Measurements from ENCODE around the gene SPATA31D1. TPM values are rescaled to one million over a fixed set of nuclear protein-coding genes. Genes with fewer than 3 reads are reported as not detected.
"Not testable (repeated sequence)": the region's sequence is repeated elsewhere in the genome, so short reads cannot be mapped to it uniquely, and the experiment has no call there.

SPATA31D1 gene
- total RNA-seq (not detected in 2 replicates), polyA plus RNA-seq (not detected in 2 replicates), polyA minus RNA-seq (ENCODE audit: low replicate concordance) (not detected in 2 replicates)
- not detected in 2 replicates for polyA plus RNA-seq (2012)

DNA sequence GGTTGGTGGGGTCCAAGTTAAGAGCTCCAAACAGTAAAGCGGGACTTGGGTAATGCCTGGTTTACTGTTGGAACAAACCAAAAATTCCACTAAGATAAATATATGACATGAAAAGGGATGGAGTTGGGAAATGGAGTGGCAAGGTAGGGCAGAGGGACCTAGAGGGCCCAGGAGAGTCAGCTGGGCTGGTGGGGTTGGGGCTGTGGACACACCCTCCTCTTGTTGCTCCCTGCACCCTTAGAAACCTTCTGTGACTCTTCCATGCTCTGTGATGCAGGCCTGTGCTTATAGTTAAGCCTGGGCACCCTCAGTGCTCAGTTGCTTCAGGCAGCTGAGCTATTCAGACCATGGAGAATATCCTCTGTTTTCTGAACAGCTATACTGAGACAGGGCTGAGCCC, at the start of gene SPATA31D1:
Gene SPATA31D1, plus strand, starts transcription at position 301 of the 400 bp plus-strand sequence. Its CDS starts 47 bp downstream, at position 348.
- H3K4me3 ChIP-seq (replicated peaks in 1 of 4; ENCODE audit: control extremely low read depth in 1 of 4, insufficient read depth in 1 of 4, low read depth in 3 of 4, low read length in 4 of 4); H3K27ac ChIP-seq (ENCODE audit: insufficient read depth, low read length); H3K4me2 ChIP-seq (ENCODE audit: extremely low read depth, insufficient read depth, low read length); H3K27me3 ChIP-seq (ENCODE audit: control insufficient read depth, insufficient read depth, low read length); H2AFZ ChIP-seq (ENCODE audit: low read length); H3K36me3 ChIP-seq (ENCODE audit: control insufficient read depth, insufficient read depth, low read length); DNase-seq (ENCODE audit: low read depth in 2 of 2); H3K4me1 ChIP-seq (ENCODE audit: control insufficient read depth, extremely low read depth, insufficient read depth, low read length); H4K20me1 ChIP-seq (ENCODE audit: control insufficient read depth, extremely low read depth, insufficient read depth, low read length); H3K9ac ChIP-seq (ENCODE audit: insufficient read depth, low read length); H3K9me3 ChIP-seq (ENCODE audit: control insufficient read depth, insufficient read depth, low read depth, low read length); H3K79me2 ChIP-seq (ENCODE audit: control insufficient read depth, insufficient read depth, low read length): not testable (repeated sequence)

DNA sequence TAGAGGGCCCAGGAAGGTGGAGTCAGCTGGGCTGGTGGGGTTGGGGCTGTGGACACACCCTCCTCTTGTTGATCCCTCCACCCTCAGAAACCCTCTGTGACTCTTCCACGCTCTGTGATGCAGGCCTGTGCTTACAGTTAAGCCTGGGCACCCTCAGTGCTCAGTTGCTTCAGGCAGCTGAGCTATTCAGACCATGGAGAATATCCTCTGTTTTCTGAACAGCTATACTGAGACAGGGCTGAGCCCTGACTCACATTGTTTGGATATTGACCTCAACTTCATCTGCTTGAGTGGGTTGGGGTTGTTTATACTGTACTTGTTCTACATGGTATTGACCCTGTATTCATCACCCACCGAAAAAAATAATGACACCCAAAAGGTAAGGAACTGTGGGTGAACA, 45.2 kb upstream of the SPATA31D1 start, which contains the start of gene SPATA31D3:
Gene SPATA31D3, plus strand, starts transcription at position 108 of the 400 bp plus-strand sequence. Its CDS starts 86 bp downstream, at position 194.
- H3K4me2 ChIP-seq (ENCODE audit: extremely low read depth, insufficient read depth, low read length); H3K9ac ChIP-seq (ENCODE audit: insufficient read depth, low read length); H3K79me2 ChIP-seq (ENCODE audit: control insufficient read depth, insufficient read depth, low read length); H3K4me1 ChIP-seq (ENCODE audit: control insufficient read depth, extremely low read depth, insufficient read depth, low read length); H2AFZ ChIP-seq (ENCODE audit: low read length); H3K27ac ChIP-seq (ENCODE audit: insufficient read depth, low read length); H4K20me1 ChIP-seq (ENCODE audit: control insufficient read depth, extremely low read depth, insufficient read depth, low read length); H3K36me3 ChIP-seq (ENCODE audit: control insufficient read depth, insufficient read depth, low read length); H3K4me3 ChIP-seq (replicated peaks in 1 of 4; ENCODE audit: control extremely low read depth in 1 of 4, insufficient read depth in 1 of 4, low read depth in 3 of 4, low read length in 4 of 4); DNase-seq (ENCODE audit: low read depth in 2 of 2); H3K27me3 ChIP-seq (ENCODE audit: control insufficient read depth, insufficient read depth, low read length); H3K9me3 ChIP-seq (ENCODE audit: control insufficient read depth, insufficient read depth, low read depth, low read length): not testable (repeated sequence)

DNA sequence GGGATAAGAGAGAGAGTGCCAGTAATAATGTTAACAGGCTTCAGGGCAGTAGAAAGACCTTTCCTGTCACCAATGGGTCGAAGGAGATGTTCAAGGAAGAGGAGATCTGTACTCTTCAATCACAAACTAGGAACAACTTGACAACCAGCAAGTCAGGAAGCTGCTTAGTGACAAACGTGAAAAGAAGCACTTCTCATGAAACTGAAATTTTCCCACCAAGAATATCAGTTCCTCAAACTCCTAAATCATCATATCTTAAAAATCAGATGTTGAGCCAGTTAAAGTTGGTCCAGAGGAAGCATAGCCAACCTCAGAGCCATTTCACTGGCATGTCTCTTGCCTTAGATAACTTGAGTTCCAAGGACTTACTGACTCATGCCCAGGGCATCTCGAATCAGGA, 39.9 kb upstream of the SPATA31D1 start:
- not testable (repeated sequence) for DNase-seq (ENCODE audit: low read depth in 2 of 2); H3K4me1 ChIP-seq (ENCODE audit: control insufficient read depth, extremely low read depth, insufficient read depth, low read length); H3K27me3 ChIP-seq (ENCODE audit: control insufficient read depth, insufficient read depth, low read length); H3K9ac ChIP-seq (ENCODE audit: insufficient read depth, low read length); H3K9me3 ChIP-seq (ENCODE audit: control insufficient read depth, insufficient read depth, low read depth, low read length); H3K36me3 ChIP-seq (ENCODE audit: control insufficient read depth, insufficient read depth, low read length); H3K4me3 ChIP-seq (replicated peaks in 1 of 4; ENCODE audit: control extremely low read depth in 1 of 4, insufficient read depth in 1 of 4, low read depth in 3 of 4, low read length in 4 of 4); H3K27ac ChIP-seq (ENCODE audit: insufficient read depth, low read length); H2AFZ ChIP-seq (ENCODE audit: low read length); H4K20me1 ChIP-seq (ENCODE audit: control insufficient read depth, extremely low read depth, insufficient read depth, low read length); H3K4me2 ChIP-seq (ENCODE audit: extremely low read depth, insufficient read depth, low read length); H3K79me2 ChIP-seq (ENCODE audit: control insufficient read depth, insufficient read depth, low read length)

DNA sequence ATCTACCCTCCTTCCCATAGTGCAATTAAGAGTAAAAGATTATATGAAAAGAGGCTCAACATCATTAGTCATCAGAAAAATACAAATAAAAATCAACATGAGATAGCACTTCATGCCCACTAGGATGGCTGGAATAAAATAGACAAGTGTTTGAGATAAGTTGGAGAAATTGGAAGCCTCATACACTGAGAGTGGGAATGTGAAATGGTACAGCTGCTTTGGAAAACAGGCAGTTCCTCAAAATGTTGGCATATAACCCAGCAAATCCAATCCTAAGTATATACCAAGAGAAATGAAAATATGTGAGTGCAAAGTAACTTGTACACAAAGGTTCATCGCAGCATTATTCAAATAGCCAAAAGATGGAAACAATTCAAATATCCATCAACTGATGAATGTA, 35.5 kb upstream of the SPATA31D1 start:
- no peak overlapping the region for H2AFZ ChIP-seq (ENCODE audit: low read length)
- H3K36me3 ChIP-seq (ENCODE audit: control insufficient read depth, insufficient read depth, low read length) = no peaks in the 10 kb centered on the region
- H3K4me2 ChIP-seq (ENCODE audit: extremely low read depth, insufficient read depth, low read length) = no peak overlapping the region
- no peak for TF ChIP-seq EZH2 (IDR thresholded peaks at IDR 0.05; ENCODE audit: low read length, missing control alignments)
- TF ChIP-seq, protein P1, sequence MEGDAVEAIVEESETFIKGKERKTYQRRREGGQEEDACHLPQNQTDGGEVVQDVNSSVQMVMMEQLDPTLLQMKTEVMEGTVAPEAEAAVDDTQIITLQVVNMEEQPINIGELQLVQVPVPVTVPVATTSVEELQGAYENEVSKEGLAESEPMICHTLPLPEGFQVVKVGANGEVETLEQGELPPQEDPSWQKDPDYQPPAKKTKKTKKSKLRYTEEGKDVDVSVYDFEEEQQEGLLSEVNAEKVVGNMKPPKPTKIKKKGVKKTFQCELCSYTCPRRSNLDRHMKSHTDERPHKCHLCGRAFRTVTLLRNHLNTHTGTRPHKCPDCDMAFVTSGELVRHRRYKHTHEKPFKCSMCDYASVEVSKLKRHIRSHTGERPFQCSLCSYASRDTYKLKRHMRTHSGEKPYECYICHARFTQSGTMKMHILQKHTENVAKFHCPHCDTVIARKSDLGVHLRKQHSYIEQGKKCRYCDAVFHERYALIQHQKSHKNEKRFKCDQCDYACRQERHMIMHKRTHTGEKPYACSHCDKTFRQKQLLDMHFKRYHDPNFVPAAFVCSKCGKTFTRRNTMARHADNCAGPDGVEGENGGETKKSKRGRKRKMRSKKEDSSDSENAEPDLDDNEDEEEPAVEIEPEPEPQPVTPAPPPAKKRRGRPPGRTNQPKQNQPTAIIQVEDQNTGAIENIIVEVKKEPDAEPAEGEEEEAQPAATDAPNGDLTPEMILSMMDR (conservative IDR thresholded peaks at IDR 0.05 in 1 of 2, IDR thresholded peaks at IDR 0.05 in 1 of 2; ENCODE audit: low read depth in 1 of 2, low read length in 2 of 2) = no peak
- no peak overlapping the region for H3K9ac ChIP-seq (ENCODE audit: insufficient read depth, low read length)
- no peaks in the 10 kb centered on the region for H3K4me1 ChIP-seq (ENCODE audit: control insufficient read depth, extremely low read depth, insufficient read depth, low read length)
- no peaks in the 10 kb centered on the region for H4K20me1 ChIP-seq (ENCODE audit: control insufficient read depth, extremely low read depth, insufficient read depth, low read length)
- H3K9me3 ChIP-seq (ENCODE audit: control insufficient read depth, insufficient read depth, low read depth, low read length) = no peaks in the 10 kb centered on the region
- H3K4me3 ChIP-seq (replicated peaks in 1 of 4; ENCODE audit: control extremely low read depth in 1 of 4, insufficient read depth in 1 of 4, low read depth in 3 of 4, low read length in 4 of 4) = no peak overlapping the region
- no peaks in the 10 kb centered on the region for H3K27me3 ChIP-seq (ENCODE audit: control insufficient read depth, insufficient read depth, low read length)
- H3K79me2 ChIP-seq (ENCODE audit: control insufficient read depth, insufficient read depth, low read length) = no peaks in the 10 kb centered on the region
- no peak for DNase-seq (ENCODE audit: low read depth in 2 of 2)
- no peak overlapping the region for H3K27ac ChIP-seq (ENCODE audit: insufficient read depth, low read length)

Measured in fibroblast of lung (primary cell).